Endothelial cell (in vitro differentiated cells): ENCODE measurements around the gene TRIM68. TPM values are rescaled to one million over a fixed set of nuclear protein-coding genes. Genes with fewer than 3 reads are reported as not detected.

ENCODE experiments used
- DNase-seq: peaks from one replicate; pipeline ENCODE4 v3.0.0; 2021; ENCODE audit warnings: low spot score
- H3K27ac Mint-ChIP-seq: one replicate; pipeline ENCODE4 v1.8.0; 2021; ENCODE audit warnings: mixed read lengths, inconsistent platforms; ENCODE audit not compliant: unreplicated experiment
- H3K27me3 Mint-ChIP-seq: one replicate; pipeline ENCODE4 v1.8.0; 2021; ENCODE audit warnings: mild to moderate bottlenecking, moderate library complexity, mixed read lengths, inconsistent platforms; ENCODE audit not compliant: unreplicated experiment
- H3K36me3 Mint-ChIP-seq: one replicate; pipeline ENCODE4 v1.8.0; 2021; ENCODE audit warnings: mild to moderate bottlenecking, low read depth, mixed read lengths, inconsistent platforms; ENCODE audit not compliant: unreplicated experiment
- H3K4me1 Mint-ChIP-seq: one replicate; pipeline ENCODE4 v1.8.0; 2021; ENCODE audit warnings: mild to moderate bottlenecking, mixed read lengths, inconsistent platforms; ENCODE audit not compliant: unreplicated experiment
- H3K4me3 Mint-ChIP-seq: one replicate; pipeline ENCODE4 v1.8.0; 2021; ENCODE audit warnings: mild to moderate bottlenecking, mixed read lengths, inconsistent platforms; ENCODE audit not compliant: unreplicated experiment
- H3K9me3 Mint-ChIP-seq: one replicate; pipeline ENCODE4 v1.8.0; 2021; ENCODE audit warnings: mixed read lengths, inconsistent platforms; ENCODE audit not compliant: unreplicated experiment
- CTCF ChIP-seq: fragments of 200-600 bp; sonication (generic); IDR thresholded peaks from one replicate; pipeline ENCODE4 v1.5.0; 2021; ENCODE audit warnings: antibody characterized with exemption; ENCODE audit not compliant: unreplicated experiment
- total RNA-seq: library from RNA; stranded (reverse); fragmentation: NEBNext Ultra II Directional; extraction: Animal tissue kit (Norgen Biotek cat#: 25700); gene quantifications from one replicate; pipeline ENCODE4 v1.2.1, GENCODE V29; 2021; ENCODE audit not compliant: unreplicated experiment

The TRIM68 gene
- total RNA-seq, 1 donor from 2014 or later, result 15.2 TPM

DNA sequence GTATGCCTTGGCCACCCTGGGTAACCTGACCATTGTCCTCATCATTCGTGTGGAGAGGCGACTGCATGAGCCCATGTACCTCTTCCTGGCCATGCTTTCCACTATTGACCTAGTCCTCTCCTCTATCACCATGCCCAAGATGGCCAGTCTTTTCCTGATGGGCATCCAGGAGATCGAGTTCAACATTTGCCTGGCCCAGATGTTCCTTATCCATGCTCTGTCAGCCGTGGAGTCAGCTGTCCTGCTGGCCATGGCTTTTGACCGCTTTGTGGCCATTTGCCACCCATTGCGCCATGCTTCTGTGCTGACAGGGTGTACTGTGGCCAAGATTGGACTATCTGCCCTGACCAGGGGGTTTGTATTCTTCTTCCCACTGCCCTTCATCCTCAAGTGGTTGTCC is 31.9 kb upstream of the TRIM68 start:
- Mint-ChIP-seq H3K4me1 (peaks cover 17% of the 10 kb centered on the region), H3K9me3 (no peaks in the 10 kb centered on the region), H3K4me3 (no peak overlapping the region), H3K27ac (no peak overlapping the region), H3K27me3 (peaks cover 2% of the 10 kb centered on the region), H3K36me3 (no peaks in the 10 kb centered on the region)
- DNase-seq, result no peak
- TF ChIP-seq CTCF, result no peak

- Mint-ChIP-seq H3K4me3 (no peak overlapping the region), H3K36me3 (no peaks in the 10 kb centered on the region), H3K27ac (no peak overlapping the region), H3K27me3 (no peaks in the 10 kb centered on the region), H3K9me3 (no peaks in the 10 kb centered on the region), H3K4me1 (peaks cover 12% of the 10 kb centered on the region)
- no peak for DNase-seq
- no peak for TF ChIP-seq CTCF
These were observed 29.6 kb upstream of the TRIM68 start for GRCh38 chr11:4637662-4638047.

DNA sequence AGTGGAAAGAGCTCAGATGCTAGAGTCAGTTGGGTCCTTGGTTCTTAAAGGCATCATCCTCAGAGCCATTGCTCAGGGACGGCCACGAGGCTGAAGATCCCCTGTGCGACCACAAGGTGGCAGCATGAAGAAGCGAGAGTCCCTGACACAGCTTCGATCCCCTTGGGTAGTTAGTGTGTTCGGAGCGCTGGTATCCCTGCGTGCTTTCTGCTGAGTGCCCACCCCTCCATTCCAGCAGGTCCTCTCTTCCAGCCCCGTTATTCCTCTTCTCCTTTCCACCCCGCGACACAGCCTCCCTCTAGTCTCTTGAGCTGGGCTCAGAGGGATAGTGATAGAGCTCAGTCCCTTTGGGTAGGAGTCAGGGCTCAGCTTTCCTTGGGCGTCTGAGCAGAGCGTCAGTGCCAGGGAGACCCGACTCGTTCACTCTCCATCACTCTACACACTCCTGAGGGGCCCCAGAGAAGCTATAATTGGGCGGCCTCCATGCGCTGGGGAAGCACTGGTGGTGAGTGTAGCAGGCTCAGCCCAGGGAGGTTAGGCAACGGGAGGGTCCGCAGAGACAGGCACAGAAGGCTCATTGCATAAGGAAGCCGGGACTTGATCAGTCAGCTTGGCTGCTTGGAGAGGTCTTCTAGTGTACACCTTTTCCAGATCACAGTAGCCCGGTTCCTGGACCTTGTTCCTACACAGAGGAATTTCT is 29.1 kb upstream of the TRIM68 start, which contains the start of gene OR51D1:
OR51D1 (plus strand) TSS at position 516 of the 700 bp plus-strand sequence. CDS start 2,314 bp downstream, outside the sequence.
- no peaks in the 10 kb centered on the region for H3K27me3 Mint-ChIP-seq
- peak; percentile 88 for TF ChIP-seq CTCF
- H3K4me3 Mint-ChIP-seq, result no peak within 1 kb of the TSS
- H3K27ac Mint-ChIP-seq, result no peak within 1 kb of the TSS
- H3K36me3 Mint-ChIP-seq, result no peaks in the 10 kb centered on the region
- H3K9me3 Mint-ChIP-seq, result no peaks in the 10 kb centered on the region
- peak; percentile 85 for DNase-seq
- H3K4me1 Mint-ChIP-seq, result peaks cover 6% of the 10 kb centered on the region

DNA sequence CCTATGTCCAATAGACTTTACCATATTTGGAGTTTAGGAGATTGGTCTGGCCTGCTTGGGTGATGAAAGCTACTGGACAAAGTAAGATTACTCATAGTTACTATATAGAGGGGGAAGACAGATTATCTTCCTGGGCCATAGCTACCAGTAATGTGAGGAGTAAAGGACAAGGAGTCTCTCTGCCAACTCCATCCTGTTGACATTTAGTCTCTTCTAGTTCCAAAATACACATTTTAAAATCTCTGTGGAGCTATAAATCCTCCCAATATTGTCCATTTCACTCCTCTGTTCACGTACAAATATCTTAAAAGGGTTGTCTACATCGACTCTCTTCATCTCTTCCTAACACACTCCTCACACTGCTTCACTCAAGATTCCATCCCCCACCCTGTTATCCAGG is 28.1 kb upstream of the TRIM68 start:
- no peaks in the 10 kb centered on the region for H3K9me3 Mint-ChIP-seq
- no peak overlapping the region for H3K4me3 Mint-ChIP-seq
- H3K27ac Mint-ChIP-seq, result no peak overlapping the region
- H3K4me1 Mint-ChIP-seq, result no peaks in the 10 kb centered on the region
- H3K36me3 Mint-ChIP-seq, result no peaks in the 10 kb centered on the region
- no peaks in the 10 kb centered on the region for H3K27me3 Mint-ChIP-seq
- TF ChIP-seq CTCF, result no peak
- DNase-seq, result no peak
